Tibial nerve (tissue), 4 donors: Measurements from ENCODE around the gene EIF5A2. TPM values are rescaled to one million over a fixed set of nuclear protein-coding genes. Genes with fewer than 3 reads are reported as not detected.
"Not testable (repeated sequence)": the region's sequence is repeated elsewhere in the genome, so short reads cannot be mapped to it uniquely, and the experiment has no call there.

Source experiments
- DNase-seq, 2 donors: peaks; one replicate each; pipeline ENCODE4 v3.0.0-alpha.2; 2019; ENCODE audit warnings: low spot score in 2 of 2
- H3K27ac ChIP-seq, 4 donors: fragments of 200-600 bp; sonication (generic) in 3 of 4; one replicate each; pipeline ENCODE4 v1.5.1; 2017 to 2019; ENCODE audit warnings: mild to moderate bottlenecking in 1 of 4
- H3K27me3 ChIP-seq, 2 donors: fragments of 200-600 bp; sonication (generic) in 1 of 2; one replicate each; pipeline versions ENCODE4 v1.5.1 to v1.6.0; 2017 to 2019
- H3K36me3 ChIP-seq, 3 donors: fragments of 200-600 bp; sonication (generic); one replicate each; pipeline ENCODE4 v1.5.1; 2018 to 2019
- H3K4me1 ChIP-seq, 4 donors: fragments of 200-600 bp; sonication (generic) in 3 of 4; one replicate each; pipeline ENCODE4 v1.5.1; 2017 to 2019
- H3K4me3 ChIP-seq, 4 donors: fragments of 200-600 bp; sonication (generic) in 3 of 4; one replicate each; pipeline ENCODE4 v1.5.1; 2017 to 2019; ENCODE audit warnings: mild to moderate bottlenecking in 1 of 4, moderate library complexity in 1 of 4
- H3K9me3 ChIP-seq, 4 donors: fragments of 200-600 bp; sonication (generic) in 3 of 4; one replicate each; pipeline ENCODE4 v1.5.1; 2017 to 2019
- EP300 ChIP-seq, 2 donors: sonication (generic); formaldehyde crosslinking; IDR thresholded peaks; one replicate each; pipeline ENCODE4 v1.6.1; 2017; ENCODE audit warnings: antibody characterized with exemption in 2 of 2, mild to moderate bottlenecking in 1 of 2
- POLR2A ChIP-seq, 2 donors: fragments of 450-650 bp; IDR thresholded peaks; one replicate each; pipeline ENCODE4 v1.6.1; 2017; ENCODE audit warnings: antibody characterized with exemption in 2 of 2, mild to moderate bottlenecking in 2 of 2, moderate library complexity in 2 of 2
- WGBS, 2 donors: methylation state at CpG; one replicate each; pipeline ENCODE4 v1.1.5; 2018; 5-methylcytosine and 5-hydroxymethylcytosine counted together
- total RNA-seq, 4 donors: library from RNA; depleted of rRNA; stranded (reverse); fragments of >200 nt; gene quantifications; one replicate each; pipeline ENCODE4 v1.1.0, GENCODE V29; 2016
- TF ChIP-seq, protein P1 (sequence below), 5 experiments: fragments of 200-600 bp in 3 of 5; fragments of 450-650 bp in 2 of 5; sonication (generic) in 3 of 5; IDR thresholded peaks; one replicate each; pipeline ENCODE4 v1.5.1; 2016 to 2019; ENCODE audit warnings: antibody characterized with exemption in 5 of 5, mild to moderate bottlenecking in 3 of 5, moderate library complexity in 2 of 5

EIF5A2 gene
- total RNA-seq, 4 donors from 2014 or later = 3.6 to 12.6 (median 6.5) TPM

GRCh38 chr3:170896781-170897180 is 11.7 kb downstream of the EIF5A2 start:
- TF ChIP-seq POLR2A (IDR thresholded peaks at IDR 0.05) = no peak
- TF ChIP-seq EP300 (IDR thresholded peaks at IDR 0.05) = no peak
- TF ChIP-seq, protein P1, sequence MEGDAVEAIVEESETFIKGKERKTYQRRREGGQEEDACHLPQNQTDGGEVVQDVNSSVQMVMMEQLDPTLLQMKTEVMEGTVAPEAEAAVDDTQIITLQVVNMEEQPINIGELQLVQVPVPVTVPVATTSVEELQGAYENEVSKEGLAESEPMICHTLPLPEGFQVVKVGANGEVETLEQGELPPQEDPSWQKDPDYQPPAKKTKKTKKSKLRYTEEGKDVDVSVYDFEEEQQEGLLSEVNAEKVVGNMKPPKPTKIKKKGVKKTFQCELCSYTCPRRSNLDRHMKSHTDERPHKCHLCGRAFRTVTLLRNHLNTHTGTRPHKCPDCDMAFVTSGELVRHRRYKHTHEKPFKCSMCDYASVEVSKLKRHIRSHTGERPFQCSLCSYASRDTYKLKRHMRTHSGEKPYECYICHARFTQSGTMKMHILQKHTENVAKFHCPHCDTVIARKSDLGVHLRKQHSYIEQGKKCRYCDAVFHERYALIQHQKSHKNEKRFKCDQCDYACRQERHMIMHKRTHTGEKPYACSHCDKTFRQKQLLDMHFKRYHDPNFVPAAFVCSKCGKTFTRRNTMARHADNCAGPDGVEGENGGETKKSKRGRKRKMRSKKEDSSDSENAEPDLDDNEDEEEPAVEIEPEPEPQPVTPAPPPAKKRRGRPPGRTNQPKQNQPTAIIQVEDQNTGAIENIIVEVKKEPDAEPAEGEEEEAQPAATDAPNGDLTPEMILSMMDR (IDR thresholded peaks at IDR 0.05) = no peak
- WGBS, 2 donors = 89 to 94% methylated on average over 1 of the region's 1 CpG
- H3K36me3 ChIP-seq = peaks cover 0 to 33% (median 0%) of the 10 kb centered on the region in 3 donors

GRCh38 chr3:170896333-170896732 is 12.1 kb downstream of the EIF5A2 start:
- not testable (repeated sequence) for H3K4me3 ChIP-seq, H3K4me1 ChIP-seq, H3K27ac ChIP-seq, DNase-seq, H3K27me3 ChIP-seq, H3K9me3 ChIP-seq
- peaks cover 0 to 36% (median 0%) of the 10 kb centered on the region in 3 donors for H3K36me3 ChIP-seq
- WGBS, 2 donors = 85 to 96% methylated on average over 6 of the region's 6 CpGs

More at GRCh38 chr3:170896781-170897180, 11.7 kb downstream of the EIF5A2 start:
- H3K4me3 ChIP-seq = no peak overlapping the region
- H3K27ac ChIP-seq = no peak overlapping the region
- H3K27me3 ChIP-seq = no peaks in the 10 kb centered on the region
- DNase-seq = no peak
- no peaks in the 10 kb centered on the region for H3K4me1 ChIP-seq
- no peaks in the 10 kb centered on the region for H3K9me3 ChIP-seq

- 94 to 98% methylated on average over 8 of the region's 8 CpGs for WGBS, 2 donors
- DNase-seq = no peak
- TF ChIP-seq EP300 (IDR thresholded peaks at IDR 0.05) (no peak), POLR2A (IDR thresholded peaks at IDR 0.05) (no peak)
- TF ChIP-seq, protein P1 (IDR thresholded peaks at IDR 0.05) = no peak
- no peak overlapping the region for H3K27ac ChIP-seq
- H3K4me1 ChIP-seq = no peaks in the 10 kb centered on the region
- no peak overlapping the region for H3K4me3 ChIP-seq
- H3K27me3 ChIP-seq = no peaks in the 10 kb centered on the region
- no peaks in the 10 kb centered on the region for H3K9me3 ChIP-seq
- H3K36me3 ChIP-seq = peaks cover 0 to 40% (median 0%) of the 10 kb centered on the region in 3 donors
These were observed 14.5 kb downstream of the EIF5A2 start for GRCh38 chr3:170893895-170894294.

- Histone ChIP-seq H3K4me1 (no peaks in the 10 kb centered on the region), H3K27me3 (no peaks in the 10 kb centered on the region), H3K27ac (no peak overlapping the region), H3K36me3 (peaks cover 0 to 27% (median 0%) of the 10 kb centered on the region in 3 donors), H3K4me3 (no peak overlapping the region), H3K9me3 (no peaks in the 10 kb centered on the region)
- no peak for DNase-seq
- TF ChIP-seq POLR2A (IDR thresholded peaks at IDR 0.05) (no peak), EP300 (IDR thresholded peaks at IDR 0.05) (no peak)
- TF ChIP-seq, protein P1 (IDR thresholded peaks at IDR 0.05) = no peak
- 30 to 38% methylated on average over 1 of the region's 1 CpG for WGBS, 2 donors
These were observed 18.8 kb downstream of the EIF5A2 start for GRCh38 chr3:170889630-170890029.

- DNase-seq = no peak
- Histone ChIP-seq H3K27ac (no peak overlapping the region), H3K4me3 (no peak overlapping the region), H3K4me1 (no peaks in the 10 kb centered on the region), H3K27me3 (no peaks in the 10 kb centered on the region), H3K9me3 (peaks cover 0 to 4% (median 0%) of the 10 kb centered on the region in 4 donors), H3K36me3 (peaks cover 0 to 27% (median 0%) of the 10 kb centered on the region in 3 donors)
- TF ChIP-seq EP300 (IDR thresholded peaks at IDR 0.05) (no peak), POLR2A (IDR thresholded peaks at IDR 0.05) (no peak)
- TF ChIP-seq, protein P1 (IDR thresholded peaks at IDR 0.05) = no peak
These were observed 19.3 kb downstream of the EIF5A2 start for GRCh38 chr3:170889132-170889531.

DNA sequence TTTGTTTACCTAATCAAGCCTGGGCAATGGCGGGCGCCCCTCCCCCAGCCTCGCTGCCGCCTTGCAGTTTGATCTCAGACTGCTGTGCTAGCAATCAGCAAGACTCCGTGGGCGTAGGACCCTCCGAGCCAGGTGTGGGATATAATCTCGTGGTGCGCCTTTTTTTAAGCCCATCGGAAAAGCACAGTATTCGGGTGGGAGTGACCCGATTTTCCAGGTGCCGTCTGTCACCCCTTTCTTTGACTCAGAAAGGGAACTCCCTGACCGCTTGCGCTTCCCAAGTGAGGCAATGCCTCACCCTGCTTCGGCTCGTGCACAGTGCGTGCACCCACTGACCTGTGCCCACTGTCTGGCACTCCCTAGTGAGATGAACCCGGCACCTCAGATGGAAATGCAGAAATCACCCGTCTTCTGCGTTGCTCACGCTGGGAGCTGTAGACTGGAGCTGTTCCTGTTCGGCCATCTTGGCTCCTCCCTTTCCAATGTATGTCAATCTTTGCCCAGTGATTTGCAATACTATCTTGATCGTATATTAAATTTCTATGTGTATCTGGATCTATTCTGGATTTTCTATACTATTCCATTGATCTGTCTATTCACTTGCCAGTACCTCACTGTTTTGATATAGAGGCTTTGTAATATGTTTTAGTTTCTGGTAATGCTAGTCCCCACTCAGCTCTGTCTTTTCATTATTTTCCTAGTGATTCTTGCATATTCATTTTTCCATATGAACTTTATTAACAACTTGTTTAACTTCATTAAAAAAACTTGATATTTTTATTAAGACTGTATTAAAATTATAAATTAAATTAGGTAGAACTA is 24.1 kb downstream of the EIF5A2 start:
- not testable (repeated sequence) for H3K9me3 ChIP-seq, H3K27me3 ChIP-seq, H3K4me1 ChIP-seq, H3K27ac ChIP-seq, H3K36me3 ChIP-seq, DNase-seq, H3K4me3 ChIP-seq
- WGBS, 2 donors = 90 to 95% methylated on average over 20 to 24 of the region's 24 CpGs

DNA sequence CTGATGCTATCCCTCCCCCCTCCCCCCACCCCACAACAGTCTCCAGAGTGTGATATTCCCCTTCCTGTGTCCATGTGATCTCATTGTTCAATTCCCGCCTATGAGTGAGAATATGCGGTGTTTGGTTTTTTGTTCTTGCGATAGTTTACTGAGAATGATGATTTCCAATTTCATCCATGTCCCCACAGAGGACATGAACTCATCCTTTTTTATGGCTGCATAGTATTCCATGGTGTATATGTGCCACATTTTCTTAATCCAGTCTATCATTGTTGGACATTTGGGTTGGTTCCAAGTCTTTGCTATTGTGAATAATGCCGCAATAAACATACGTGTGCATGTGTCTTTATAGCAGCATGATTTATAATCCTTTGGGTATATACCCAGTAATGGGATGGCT is 29.7 kb downstream of the EIF5A2 start:
- not testable (repeated sequence) for H3K27ac ChIP-seq, DNase-seq, H3K4me1 ChIP-seq, H3K4me3 ChIP-seq, H3K27me3 ChIP-seq, H3K36me3 ChIP-seq
- 82 to 92% methylated on average over 2 to 3 of the region's 5 CpGs for WGBS, 2 donors
- peaks cover 0 to 13% (median 0%) of the 10 kb centered on the region in 4 donors for H3K9me3 ChIP-seq

- not testable (repeated sequence) for H3K27ac ChIP-seq, H3K36me3 ChIP-seq, H3K27me3 ChIP-seq, H3K4me1 ChIP-seq, DNase-seq, H3K4me3 ChIP-seq
- WGBS, 2 donors = 91 to 93% methylated on average over 6 of the region's 6 CpGs
- H3K9me3 ChIP-seq = peaks cover 0 to 13% (median 0%) of the 10 kb centered on the region in 4 donors
These were observed 31.1 kb downstream of the EIF5A2 start for GRCh38 chr3:170877311-170877710.
